Measurements from ENCODE around the gene FMN1. TPM values are rescaled to one million over a fixed set of nuclear protein-coding genes. Genes with fewer than 3 reads are reported as not detected.

The FMN1 gene, protein sequence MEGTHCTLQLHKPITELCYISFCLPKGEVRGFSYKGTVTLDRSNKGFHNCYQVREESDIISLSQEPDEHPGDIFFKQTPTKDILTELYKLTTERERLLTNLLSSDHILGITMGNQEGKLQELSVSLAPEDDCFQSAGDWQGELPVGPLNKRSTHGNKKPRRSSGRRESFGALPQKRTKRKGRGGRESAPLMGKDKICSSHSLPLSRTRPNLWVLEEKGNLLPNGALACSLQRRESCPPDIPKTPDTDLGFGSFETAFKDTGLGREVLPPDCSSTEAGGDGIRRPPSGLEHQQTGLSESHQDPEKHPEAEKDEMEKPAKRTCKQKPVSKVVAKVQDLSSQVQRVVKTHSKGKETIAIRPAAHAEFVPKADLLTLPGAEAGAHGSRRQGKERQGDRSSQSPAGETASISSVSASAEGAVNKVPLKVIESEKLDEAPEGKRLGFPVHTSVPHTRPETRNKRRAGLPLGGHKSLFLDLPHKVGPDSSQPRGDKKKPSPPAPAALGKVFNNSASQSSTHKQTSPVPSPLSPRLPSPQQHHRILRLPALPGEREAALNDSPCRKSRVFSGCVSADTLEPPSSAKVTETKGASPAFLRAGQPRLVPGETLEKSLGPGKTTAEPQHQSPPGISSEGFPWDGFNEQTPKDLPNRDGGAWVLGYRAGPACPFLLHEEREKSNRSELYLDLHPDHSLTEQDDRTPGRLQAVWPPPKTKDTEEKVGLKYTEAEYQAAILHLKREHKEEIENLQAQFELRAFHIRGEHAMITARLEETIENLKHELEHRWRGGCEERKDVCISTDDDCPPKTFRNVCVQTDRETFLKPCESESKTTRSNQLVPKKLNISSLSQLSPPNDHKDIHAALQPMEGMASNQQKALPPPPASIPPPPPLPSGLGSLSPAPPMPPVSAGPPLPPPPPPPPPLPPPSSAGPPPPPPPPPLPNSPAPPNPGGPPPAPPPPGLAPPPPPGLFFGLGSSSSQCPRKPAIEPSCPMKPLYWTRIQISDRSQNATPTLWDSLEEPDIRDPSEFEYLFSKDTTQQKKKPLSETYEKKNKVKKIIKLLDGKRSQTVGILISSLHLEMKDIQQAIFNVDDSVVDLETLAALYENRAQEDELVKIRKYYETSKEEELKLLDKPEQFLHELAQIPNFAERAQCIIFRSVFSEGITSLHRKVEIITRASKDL (N-terminal part only)
- total RNA-seq: under 0.01 TPM in 2 replicates

DNA sequence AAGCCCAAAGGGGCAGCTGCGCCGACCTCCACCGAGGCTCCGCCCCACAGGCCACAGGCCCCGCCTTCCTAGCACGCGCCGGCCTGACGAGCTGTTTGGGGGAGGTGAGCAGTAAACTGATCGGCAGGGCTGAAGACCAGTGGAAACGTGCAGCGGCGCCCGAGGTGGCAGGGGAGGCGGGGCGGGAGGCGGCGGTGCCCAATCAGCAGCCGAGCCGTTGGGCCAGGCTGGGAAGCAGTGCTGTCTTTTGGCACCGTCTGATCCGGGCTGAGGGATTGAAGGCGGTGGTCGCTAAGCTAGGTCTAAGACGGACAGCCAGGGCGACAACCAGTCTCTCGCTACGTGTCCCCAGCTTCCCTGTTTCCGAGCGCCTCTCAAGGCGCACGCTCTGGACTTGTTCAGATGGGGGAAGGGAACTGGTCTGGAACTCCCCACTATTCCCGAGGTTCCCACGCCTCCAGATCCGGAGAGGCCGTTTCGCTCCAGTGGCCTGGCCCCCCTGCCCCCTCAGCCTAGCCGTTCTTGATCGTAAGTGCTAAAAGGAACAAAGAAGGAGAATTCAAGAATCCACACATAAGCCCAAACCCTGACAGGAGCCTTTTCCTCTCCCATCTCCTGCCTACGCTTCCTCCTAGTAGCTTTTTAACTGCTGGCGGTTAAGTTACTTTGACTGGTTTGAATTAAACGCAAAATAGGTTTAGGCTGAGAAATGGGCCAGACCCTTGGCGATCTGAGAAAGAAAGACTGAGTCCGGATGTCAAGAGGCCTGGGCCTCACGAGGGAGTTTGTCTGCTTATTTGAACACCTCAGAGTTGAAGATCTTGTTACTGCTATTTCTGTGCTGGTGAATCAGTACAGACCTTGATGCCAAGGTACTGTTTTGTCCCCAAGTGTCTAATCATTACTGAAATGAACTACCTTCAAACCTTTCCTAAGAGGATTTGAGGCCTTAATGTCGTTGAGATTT, at the start of gene FMN1:
Gene FMN1, minus strand, starts transcription at position 11 of the 967 bp plus-strand sequence. CDS start 39,800 bp downstream, outside the sequence.

DNA sequence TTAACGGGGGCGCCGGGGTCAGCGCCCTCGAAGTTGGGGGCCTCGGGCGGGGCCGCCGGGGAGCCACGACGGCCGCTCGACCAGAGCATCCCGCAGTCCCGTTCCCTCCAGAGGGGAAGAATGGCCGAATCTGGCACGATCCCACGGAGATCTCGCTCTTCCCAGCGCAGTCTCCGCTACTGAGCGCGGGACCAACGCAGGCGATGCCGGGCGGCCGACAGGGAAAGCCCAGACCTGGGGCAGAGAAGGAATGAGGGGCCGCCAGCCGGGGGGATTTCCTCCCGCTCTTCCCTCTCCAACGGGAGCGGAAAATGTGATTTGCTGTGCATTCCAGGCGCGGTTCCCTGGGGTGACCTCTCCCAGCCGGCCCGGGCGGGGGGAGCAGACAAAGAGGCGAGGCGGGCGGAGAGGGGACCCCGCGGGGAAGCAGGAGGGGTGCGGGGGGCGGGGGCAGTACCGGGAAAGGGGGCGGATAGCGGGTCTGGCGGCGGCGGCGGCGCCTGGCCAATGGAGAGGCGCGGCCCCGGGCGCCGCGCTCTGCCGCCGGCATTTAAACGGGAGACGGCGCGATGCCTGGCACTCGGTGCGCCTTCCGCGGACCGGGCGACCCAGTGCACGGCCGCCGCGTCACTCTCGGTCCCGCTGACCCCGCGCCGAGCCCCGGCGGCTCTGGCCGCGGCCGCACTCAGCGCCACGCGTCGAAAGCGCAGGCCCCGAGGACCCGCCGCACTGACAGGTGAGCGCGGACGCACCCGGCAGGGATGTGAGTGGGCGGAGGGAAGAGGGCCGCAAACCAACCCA, 476.9 kb downstream of the FMN1 start, which contains the start of gene GREM1:
Gene GREM1, plus strand, starts transcription at position 579 of the 801 bp plus-strand sequence. CDS start 12,687 bp downstream, outside the sequence.

Other genes with a start within 250 kb of the FMN1 start
- gene RYR3, start 116.3 kb upstream of the FMN1 start, total RNA-seq: not detected in 2 replicates

Data from mammary microvascular endothelial cell (primary cell).